ENCODE measurements around the gene EEF1AKMT4. TPM values are rescaled to one million over a fixed set of nuclear protein-coding genes. Genes with fewer than 3 reads are reported as not detected.

Gene EEF1AKMT4
- total and polyA plus RNA-seq, 10 of the 15 experiments (the other 5 are each of a cell fraction or from before 2014, with no cell fraction given): 7.5 to 26.8 (median 18.3) TPM

DNA sequence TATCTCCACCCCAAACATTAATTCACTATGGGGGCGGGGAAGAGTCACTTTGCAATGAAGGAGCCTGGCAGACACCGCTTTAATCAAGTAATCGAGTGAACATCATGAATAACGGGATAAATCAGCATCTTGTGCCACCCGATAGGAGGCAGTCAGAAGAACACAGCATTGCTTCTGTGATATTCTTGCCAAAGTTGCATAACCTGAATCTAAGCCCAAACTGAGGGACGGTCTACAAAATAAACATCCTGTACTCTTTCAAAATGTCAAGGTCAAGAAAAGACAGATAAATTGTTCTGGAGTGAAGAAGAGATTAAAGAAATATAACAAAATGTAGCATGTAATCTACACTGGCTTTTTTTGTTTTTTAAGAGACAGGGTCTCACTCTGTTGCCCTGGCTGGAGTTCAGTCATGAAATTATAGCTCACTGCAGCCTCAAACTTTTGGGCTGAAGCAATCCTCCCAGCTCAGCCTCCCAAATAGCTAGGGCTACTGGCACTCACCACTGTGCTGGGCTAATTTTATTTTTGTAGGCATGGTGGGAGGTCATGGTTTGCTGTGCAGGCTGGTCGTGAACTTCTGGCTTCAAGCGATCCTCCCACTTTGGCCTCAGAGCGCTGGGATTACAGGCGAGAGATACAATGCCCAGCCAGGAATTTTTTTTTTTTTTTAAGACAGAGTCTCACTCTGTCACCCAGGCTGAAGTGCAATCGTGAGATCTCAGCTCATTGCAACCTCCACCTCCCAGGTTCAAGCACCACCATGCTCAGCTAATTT lies 40.1 kb upstream of the EEF1AKMT4 start:
- TF ChIP-seq LARP7 (IDR thresholded peaks at IDR 0.05) (no peak), CHD1 (IDR thresholded peaks at IDR 0.05; ENCODE audit: low read depth, low read length) (no peak), BMI1 (IDR thresholded peaks at IDR 0.05; ENCODE audit: borderline replicate concordance) (no peak), FOXM1 (IDR thresholded peaks at IDR 0.05; ENCODE audit: low read depth, low read length) (no peak), NR2F1 (conservative IDR thresholded peaks at IDR 0.05) (no peak), CREB1 (IDR thresholded peaks at IDR 0.05; ENCODE audit: low read depth) (no peak), ZZZ3 (IDR thresholded peaks at IDR 0.05; ENCODE audit: control insufficient read depth, insufficient read length, low read depth) (no peak), SIX5 (IDR thresholded peaks at IDR 0.05; ENCODE audit: low read depth, low read length, severe bottlenecking) (no peak), EED (IDR thresholded peaks at IDR 0.05; ENCODE audit: low read depth) (no peak)
- TF ChIP-seq, protein P1, sequence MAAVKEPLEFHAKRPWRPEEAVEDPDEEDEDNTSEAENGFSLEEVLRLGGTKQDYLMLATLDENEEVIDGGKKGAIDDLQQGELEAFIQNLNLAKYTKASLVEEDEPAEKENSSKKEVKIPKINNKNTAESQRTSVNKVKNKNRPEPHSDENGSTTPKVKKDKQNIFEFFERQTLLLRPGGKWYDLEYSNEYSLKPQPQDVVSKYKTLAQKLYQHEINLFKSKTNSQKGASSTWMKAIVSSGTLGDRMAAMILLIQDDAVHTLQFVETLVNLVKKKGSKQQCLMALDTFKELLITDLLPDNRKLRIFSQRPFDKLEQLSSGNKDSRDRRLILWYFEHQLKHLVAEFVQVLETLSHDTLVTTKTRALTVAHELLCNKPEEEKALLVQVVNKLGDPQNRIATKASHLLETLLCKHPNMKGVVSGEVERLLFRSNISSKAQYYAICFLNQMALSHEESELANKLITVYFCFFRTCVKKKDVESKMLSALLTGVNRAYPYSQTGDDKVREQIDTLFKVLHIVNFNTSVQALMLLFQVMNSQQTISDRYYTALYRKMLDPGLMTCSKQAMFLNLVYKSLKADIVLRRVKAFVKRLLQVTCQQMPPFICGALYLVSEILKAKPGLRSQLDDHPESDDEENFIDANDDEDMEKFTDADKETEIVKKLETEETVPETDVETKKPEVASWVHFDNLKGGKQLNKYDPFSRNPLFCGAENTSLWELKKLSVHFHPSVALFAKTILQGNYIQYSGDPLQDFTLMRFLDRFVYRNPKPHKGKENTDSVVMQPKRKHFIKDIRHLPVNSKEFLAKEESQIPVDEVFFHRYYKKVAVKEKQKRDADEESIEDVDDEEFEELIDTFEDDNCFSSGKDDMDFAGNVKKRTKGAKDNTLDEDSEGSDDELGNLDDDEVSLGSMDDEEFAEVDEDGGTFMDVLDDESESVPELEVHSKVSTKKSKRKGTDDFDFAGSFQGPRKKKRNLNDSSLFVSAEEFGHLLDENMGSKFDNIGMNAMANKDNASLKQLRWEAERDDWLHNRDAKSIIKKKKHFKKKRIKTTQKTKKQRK (IDR thresholded peaks at IDR 0.05; ENCODE audit: low read depth, low read length): no peak
- TF ChIP-seq, protein P2, sequence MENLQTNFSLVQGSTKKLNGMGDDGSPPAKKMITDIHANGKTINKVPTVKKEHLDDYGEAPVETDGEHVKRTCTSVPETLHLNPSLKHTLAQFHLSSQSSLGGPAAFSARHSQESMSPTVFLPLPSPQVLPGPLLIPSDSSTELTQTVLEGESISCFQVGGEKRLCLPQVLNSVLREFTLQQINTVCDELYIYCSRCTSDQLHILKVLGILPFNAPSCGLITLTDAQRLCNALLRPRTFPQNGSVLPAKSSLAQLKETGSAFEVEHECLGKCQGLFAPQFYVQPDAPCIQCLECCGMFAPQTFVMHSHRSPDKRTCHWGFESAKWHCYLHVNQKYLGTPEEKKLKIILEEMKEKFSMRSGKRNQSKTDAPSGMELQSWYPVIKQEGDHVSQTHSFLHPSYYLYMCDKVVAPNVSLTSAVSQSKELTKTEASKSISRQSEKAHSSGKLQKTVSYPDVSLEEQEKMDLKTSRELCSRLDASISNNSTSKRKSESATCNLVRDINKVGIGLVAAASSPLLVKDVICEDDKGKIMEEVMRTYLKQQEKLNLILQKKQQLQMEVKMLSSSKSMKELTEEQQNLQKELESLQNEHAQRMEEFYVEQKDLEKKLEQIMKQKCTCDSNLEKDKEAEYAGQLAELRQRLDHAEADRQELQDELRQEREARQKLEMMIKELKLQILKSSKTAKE (IDR thresholded peaks at IDR 0.05; ENCODE audit: low read depth, poor library complexity, severe bottlenecking): no peak
- H3K4me3 ChIP-seq: no peak overlapping the region
- RAD21 ChIA-PET (ENCODE audit: unreplicated experiment): no interaction called here
- no peak for ATAC-seq
- no peaks in the 10 kb centered on the region for H3K36me3 ChIP-seq (ENCODE audit: control insufficient read depth in 2 of 2, insufficient read depth in 2 of 2, low read length in 1 of 2)
- H3K4me2 ChIP-seq (ENCODE audit: control insufficient read depth, insufficient read depth): no peak overlapping the region
- H3K27ac ChIP-seq (ENCODE audit: control insufficient read depth, insufficient read depth): no peak overlapping the region
- H3K9ac ChIP-seq (ENCODE audit: control insufficient read depth, insufficient read depth, low read length): no peak overlapping the region
- no peaks in the 10 kb centered on the region for H3K79me2 ChIP-seq (ENCODE audit: control insufficient read depth, insufficient read depth, low read length)
- H3K9me3 ChIP-seq (replicated peaks; ENCODE audit: control insufficient read depth, insufficient read depth, low read length): no peaks in the 10 kb centered on the region
- H2AFZ ChIP-seq (ENCODE audit: control insufficient read depth, low read depth, low read length): no peak overlapping the region
- 56% methylated on average over 11 of the region's 11 CpGs for WGBS (ENCODE audit: insufficient coverage, insufficient replicate concordance, low lambda C conversion rate, missing lambda C conversion rate)
- DNase-seq (ENCODE audit: low read depth, low spot score): no peak
- FAIRE-seq: no peak
- in situ Hi-C loops (cut with MboI) (no loop called here), intact Hi-C loops (cut with micrococcal nuclease; ENCODE audit: unreplicated experiment) (no loop called here)
- H4K20me1 ChIP-seq (ENCODE audit: control insufficient read depth, insufficient read depth): no peaks in the 10 kb centered on the region
- POLR2A ChIA-PET: interaction anchor here (0.5 kb wide), 1 partner anchor 457 kb away, joined by 4 read pairs; no protein-coding TSS in a partner anchor
- SMC1A ChIA-PET (ENCODE audit: uncharacterized antibody, unreplicated experiment): no interaction called here
- CTCF ChIA-PET: interaction anchor here (1.0 kb wide), 1 partner anchor 41 kb away, joined by 3 read pairs; no protein-coding TSS in a partner anchor
- H3K27me3 ChIP-seq (replicated peaks in 1 of 2; ENCODE audit: control insufficient read depth in 2 of 2, insufficient read depth in 2 of 2, low read length in 1 of 2): peaks cover 2 to 4% of the 10 kb centered on the region in 2 experiments; a peak in 2 of 4 replicates
- no TSS peak for BruUV-seq (replicated peaks)
- H3K4me1 ChIP-seq (ENCODE audit: control insufficient read depth, insufficient read depth, low read length): no peaks in the 10 kb centered on the region
